Stimulated activated CD8-positive, alpha-beta memory T cell treated with anti-CD3 and anti-CD28 coated beads, Interleukin-12 subunit alpha, Interleukin-12 subunit beta, amount 100 ng/mL, for 4 hours (primary cell): ENCODE results near the gene DACT3.

Source experiments
- DNase-seq: peaks from one replicate; pipeline ENCODE4 v3.0.0-alpha.2; 2020; ENCODE audit warnings: low read depth

DACT3 gene

DNA sequence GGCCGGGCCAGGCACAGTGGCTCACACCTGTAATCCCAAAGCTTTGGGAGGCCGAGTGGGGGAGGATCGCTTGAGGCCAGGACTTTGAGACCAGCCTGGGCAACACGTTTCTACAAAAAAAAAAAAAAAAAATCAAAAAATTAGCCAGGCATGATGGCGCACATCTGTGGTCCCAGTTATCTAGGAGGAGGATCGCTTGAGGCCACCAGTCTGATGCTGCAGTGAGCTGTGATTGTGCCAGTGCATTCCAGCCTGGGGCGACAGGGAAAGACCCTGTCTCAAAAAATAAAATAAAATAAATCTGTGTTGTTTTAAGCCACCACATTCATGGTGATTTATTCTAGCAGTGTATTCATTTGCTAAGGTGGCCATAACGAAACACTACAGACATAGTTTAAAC is 4.1 kb upstream of the DACT3 start:
- no peak for DNase-seq

GRCh38 chr19:46661735-46662592 is 982 bp upstream of the DACT3 start:
- peak; percentile 51 for DNase-seq

DNA sequence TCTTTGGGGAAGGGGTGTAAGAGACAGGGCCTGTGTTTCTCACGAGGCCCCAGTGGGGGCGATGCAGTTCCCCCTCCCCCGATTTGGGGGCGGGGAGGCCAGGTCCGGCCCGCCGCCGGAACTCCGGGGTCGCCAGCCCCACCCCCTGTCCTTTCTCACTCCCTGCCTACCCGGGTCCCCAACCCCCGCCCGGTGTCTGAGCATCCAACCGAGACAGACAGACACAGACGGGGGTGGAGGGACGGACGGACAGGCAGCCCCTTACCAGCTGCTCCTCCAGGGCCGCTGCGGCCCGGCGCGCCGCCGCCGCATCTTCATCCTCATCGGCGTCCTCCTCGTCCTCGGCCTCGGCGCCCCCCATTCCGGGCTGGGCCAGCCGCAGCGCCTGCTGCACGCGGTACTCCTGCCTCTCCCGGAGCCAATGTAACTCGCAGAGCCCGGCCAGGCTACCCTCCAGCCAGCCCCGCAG is 397 bp downstream of the DACT3 start:
- DNase-seq: no peak

DNA sequence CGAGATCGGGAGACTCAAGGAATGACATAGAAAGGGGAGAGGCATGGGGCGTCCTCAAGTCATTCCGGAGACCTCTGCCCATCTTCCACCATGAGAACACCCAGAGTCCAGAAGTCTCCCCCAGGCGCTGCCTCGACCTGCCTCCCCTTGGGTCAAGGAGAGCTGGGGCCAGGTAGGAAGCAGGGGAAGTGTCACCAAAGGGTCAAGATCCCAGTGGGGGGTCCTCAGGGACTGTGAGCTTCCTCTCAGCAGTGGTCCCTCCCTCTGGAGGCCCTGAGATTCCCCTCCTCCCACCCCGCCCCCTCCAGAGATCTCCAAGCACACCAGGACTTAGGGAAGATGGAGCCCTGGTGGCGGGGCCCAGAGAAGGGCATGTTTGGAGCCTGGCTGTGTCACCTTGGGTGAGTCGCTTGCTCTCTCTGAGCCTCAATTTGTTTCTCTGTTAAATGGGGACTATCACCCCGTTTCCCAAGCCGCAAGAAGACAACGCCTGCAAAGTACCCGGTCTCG is 919 bp downstream of the DACT3 start:
- no peak for DNase-seq

DNA sequence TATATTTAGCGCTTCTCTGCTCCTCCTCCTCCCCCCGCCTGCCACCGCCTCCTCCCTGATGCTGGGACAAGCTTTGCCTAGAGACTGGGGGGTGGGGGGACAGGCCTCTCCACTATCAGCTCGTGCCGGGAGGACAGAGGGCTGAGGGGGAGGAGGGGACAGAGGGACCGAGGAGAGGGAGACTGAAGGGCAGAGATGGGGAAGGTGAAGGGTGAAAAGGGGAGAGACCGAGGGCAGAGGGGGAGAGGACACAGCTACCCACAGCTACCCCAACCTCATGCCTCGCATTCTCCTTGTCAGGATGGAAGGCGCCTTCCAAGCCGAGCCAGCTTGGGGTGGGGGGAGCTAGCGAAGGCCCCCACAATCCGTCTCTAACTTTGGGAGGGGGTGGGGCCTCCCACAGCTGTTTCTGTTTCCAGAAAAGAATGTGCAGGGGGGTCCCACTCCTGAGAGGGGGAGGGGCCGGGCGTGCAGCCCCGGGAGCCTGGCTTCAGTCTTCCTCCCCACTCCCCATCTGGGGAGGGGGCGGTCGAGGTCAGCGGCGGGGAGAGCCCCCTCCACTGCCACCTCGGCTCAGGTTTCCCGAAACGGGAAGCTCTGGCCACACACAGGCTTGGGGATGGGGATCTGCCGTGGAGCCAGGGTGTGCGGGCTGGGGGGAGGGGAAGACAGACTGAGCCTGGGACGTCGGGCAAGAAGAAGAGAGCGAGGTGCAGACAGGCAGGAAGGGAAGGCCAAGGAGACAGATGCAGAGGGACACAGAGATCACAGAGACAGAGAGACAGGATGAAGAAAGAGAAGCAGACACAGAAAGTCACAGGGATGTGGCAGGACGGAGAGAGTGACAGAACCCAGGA is 1.6 kb downstream of the DACT3 start:
- DNase-seq: no peak

GRCh38 chr19:46656541-46656940 is 4.4 kb downstream of the DACT3 start:
- DNase-seq: no peak

DNA sequence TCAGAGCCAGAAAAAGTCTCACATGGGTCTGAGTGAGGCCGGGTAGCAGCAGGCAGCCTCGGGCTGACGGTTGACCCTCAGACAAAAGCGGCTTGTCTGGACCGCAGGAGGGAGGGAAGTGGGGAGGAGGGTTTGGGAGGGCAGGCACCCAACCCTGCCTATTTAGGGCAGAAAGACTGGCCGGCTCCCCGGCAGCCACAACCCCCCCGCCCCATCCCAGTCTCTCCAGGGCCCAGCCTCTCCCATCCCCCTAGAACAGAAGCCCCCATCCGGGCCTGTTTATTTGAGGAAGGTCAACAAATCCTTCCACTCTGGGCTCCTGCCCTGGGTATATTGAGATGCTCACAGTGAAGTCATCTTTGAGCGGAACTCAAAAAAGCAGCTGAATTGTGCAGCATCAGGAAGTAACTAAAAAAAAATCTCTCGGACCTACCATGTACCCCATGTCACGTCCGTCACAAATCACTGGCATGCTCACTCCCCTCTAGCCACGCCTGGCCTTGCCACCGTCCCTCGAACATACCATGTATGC is 6.3 kb downstream of the DACT3 start:
- DNase-seq: no peak

GRCh38 chr19:46650445-46650844 is 10.5 kb downstream of the DACT3 start:
- no peak for DNase-seq

DNA sequence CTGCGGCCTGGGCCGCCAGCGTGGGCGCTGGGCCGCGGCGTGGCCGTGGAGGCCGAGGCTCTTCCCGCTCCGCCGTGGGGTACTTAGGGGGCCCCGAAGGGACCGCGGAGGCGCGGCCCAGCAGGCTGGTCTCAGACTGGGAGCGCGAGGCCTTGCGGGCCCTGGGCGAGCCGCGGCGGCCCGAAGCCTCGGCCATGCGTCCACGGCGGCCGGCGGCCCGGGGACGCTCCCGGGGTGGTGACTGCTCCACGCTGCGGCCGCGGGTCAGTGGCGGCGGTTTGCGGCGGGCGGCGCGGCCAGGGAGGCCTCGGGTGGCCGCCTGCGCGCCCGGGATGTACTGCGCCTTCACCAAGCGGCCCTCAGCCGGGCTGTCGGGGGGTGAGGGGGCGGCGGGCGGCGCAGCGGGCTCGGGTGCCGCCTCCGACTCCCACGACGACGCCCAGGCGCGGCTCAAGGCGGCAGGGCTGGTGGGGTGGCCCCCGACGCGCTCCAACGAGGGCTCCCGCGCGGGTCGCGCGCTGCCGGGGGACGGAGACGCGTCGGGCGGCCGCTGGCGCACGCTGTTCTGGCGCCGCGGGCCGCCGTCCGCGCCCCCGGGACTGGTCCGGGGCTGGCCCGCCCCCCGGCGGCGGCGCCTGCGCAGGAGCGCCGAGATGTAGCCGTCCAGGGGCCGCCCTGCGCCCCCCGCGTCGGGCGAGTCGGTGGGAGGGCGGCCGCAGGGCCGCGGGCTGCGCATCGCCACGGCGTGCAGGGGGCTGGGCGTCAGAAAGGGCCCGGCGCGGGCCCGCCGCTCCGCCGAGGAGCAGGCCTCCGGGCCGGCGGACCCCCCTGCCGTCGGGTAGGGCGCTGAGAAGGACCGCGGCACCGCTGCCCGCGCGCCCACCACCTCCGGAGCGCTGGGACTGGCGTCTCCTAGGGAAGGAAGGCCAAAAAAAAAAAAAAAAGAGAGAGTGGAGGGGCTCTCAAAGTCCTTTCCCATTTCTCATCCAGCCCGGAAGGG is 11.7 kb downstream of the DACT3 start:
- no peak for DNase-seq

DNA sequence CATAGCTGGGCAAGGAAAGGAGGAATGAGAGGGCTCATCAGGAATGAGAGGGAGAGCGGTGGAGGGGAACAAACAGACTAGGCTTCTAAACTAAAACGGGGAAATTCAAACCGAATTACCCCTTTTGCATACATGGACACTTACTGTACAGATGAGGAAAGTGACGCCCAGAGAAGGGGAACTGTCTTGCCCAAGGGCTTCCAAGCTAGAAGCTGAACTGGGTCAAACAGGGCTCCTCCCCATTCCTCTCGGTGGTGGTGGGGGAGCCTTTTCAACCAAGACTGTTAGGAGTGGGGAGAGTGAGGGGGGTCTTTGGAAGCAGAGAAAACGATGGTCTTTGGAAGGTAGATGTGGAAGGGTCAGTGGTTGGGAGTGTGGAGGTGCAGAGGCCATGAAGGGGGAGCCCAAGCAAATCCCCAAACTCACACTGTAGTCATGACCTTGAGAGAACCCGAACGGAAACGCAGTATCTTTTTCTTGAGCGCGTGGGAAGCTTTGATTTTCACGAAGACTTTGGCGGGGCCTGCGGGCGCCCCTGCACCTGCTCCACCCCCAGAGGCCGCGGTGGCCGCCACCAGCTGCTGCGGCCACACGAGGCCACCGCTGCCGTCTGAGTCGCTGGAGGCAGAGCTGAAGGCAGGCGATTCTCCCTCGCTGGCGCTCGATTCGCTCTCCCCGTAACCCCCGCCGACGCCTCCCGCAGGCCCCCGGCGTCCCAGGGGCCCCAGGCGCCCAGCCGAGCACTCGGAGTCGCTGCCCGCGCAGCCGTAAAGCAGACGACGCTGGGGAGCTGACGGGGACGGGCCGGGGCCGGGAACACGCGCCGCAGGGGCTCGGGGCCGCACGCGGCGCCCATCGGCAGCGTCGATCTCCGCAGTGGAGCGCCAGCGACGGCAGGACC is 12.7 kb downstream of the DACT3 start:
- DNase-seq: no peak

GRCh38 chr19:46646402-46646801 is 14.6 kb downstream of the DACT3 start:
- DNase-seq: no peak

GRCh38 chr19:46644720-46645119 is 16.3 kb downstream of the DACT3 start:
- no peak for DNase-seq

GRCh38 chr19:46640656-46641055 is 20.3 kb downstream of the DACT3 start:
- no peak for DNase-seq

DNA sequence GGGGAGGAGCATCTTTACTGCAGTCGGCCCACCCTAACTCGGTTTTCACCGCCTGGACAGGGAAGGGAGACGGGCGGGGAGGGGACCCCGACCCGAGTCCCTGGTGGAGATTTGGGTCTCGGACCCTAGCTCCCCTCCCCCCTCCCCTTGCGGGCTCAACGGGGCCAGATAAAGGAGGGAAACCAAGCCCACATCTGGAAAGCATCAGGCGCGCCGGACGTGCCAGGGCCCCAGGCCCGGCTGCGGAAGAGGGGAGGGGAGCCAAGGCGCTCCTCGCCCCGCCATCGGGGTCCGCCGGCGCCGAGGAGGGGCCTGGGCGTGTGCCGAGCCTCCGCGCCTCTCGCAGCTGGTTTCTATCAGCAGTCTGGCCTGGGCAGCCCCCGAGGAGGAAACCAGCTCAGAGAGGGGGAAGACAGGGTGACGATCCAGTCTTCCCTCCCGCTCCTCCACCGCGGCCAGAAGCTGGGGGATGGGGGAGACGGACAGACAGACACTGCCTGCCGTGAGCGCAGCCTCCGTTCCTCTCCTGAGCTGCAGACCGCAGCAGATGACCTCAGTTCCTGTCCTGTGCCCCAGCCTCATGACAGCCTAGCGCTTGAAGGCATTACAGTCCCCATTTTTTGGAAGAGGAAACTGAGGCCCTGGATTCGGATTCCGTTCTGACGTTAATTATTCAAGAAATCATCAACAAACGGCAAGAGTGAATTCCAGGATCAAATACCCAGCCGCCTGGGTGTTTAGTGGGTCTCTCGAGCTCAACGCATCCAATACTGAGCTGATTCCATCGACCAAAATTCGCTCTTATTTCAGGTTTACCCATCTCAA is 21.4 kb downstream of the DACT3 start:
- no peak for DNase-seq

DNA sequence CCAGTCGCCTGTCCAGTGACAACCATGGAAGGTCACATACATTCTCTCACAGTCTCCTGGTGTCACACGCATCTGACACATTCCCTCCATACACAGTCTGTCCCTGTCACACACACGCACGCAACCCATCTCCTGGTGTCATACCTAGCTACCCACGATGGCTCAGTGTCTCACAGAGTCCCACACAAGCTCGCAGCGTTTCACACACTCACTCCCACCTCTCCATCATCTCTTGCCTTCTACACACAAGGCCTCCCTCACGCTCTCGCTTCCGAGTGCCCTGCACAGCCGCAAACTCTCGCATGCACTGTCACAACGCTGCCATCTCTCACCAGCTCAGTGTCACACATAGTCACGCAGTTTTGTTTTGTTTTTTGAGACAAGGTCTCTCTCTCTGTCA is 23.8 kb downstream of the DACT3 start:
- no peak for DNase-seq

DNA sequence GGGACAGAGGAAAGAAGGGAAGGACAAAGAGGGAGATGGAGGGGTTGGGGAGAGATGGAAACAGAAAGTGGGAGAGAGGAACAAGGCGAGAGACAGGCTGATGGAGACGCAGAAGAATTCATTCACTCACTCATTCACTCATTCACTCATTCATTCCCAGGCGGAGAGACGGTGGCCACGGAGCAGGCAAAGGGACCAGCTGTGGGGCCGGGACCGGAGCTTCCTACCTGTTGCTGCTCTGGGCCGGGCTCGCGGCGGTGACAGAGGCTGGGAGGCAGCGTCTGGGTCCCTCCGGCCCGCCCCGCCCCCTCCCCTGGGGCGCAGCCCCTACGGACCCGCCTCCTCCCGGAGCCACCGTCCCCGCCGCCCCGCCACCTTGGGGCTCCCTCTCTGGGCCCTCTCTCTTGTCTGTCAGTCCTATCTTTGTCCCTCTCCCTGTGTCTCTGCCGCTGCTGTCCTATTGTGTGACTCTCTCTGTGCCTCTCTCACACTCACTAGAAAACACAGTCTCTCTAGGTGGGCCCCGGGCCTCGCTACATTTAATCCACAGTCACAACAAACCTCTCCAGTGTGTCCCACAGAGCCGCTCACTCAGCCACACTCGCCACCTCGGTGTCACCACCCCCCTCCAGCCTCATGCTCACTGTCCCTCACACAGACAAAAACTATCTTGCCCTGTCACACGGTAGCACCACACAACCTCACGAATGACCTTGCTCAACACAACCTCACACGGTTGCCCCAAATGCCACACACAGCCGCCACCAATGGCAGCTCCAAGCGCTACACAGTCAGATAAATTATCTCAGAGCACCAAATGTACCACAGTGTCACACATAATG is 24.8 kb downstream of the DACT3 start, which contains the start of gene GNG8:
GNG8 (minus strand) TSS at position 283 of the 842 bp plus-strand sequence. CDS start 1,520 bp downstream, outside the sequence.
- no peak for DNase-seq

- DNase-seq: no peak
These were observed 26.2 kb downstream of the DACT3 start for GRCh38 chr19:46634656-46635218.
